Astrocyte (in vitro differentiated cells and primary cell): Measurements from ENCODE around the gene BRD7. TPM values are rescaled to one million over a fixed set of nuclear protein-coding genes. Genes with fewer than 3 reads are reported as not detected.

Experiments used
- DNase-seq: peaks from one replicate; pipeline ENCODE4 v3.0.0-alpha.2; 2010; ENCODE audit warnings: low read depth
- FAIRE-seq: peaks from 2 replicates; lab custom pipeline; 2011; peaks lifted over from hg19 to GRCh38; lab: Jason Lieb, UNC
- H2AFZ ChIP-seq: 2 replicates; pipeline ENCODE4 v1.6.0; 2012; ENCODE audit warnings: low read depth, low read length, inconsistent platforms
- H3K27ac ChIP-seq: 2 replicates; pipeline ENCODE4 v1.5.1; 2011; ENCODE audit warnings: low read depth, low read length, inconsistent platforms
- H3K27me3 ChIP-seq: 2 replicates; pipeline ENCODE4 v1.6.0; 2011; ENCODE audit warnings: low read length, inconsistent platforms; ENCODE audit not compliant: insufficient read depth
- H3K36me3 ChIP-seq: 2 replicates; pipeline ENCODE4 v1.5.1; 2011; ENCODE audit warnings: low read length, inconsistent platforms; ENCODE audit not compliant: insufficient read depth
- H3K4me1 ChIP-seq: 2 replicates; pipeline ENCODE4 v1.5.1; 2011; ENCODE audit warnings: low read length, inconsistent platforms; ENCODE audit not compliant: insufficient read depth
- H3K4me2 ChIP-seq: 2 replicates; pipeline ENCODE4 v1.6.0; 2012; ENCODE audit warnings: low read length, inconsistent platforms
- H3K4me3 ChIP-seq: 2 replicates; pipeline ENCODE4 v1.5.1; 2011; ENCODE audit warnings: low read depth, mild to moderate bottlenecking, low read length, inconsistent platforms; ENCODE audit not compliant: insufficient read depth
- H3K79me2 ChIP-seq: 2 replicates; pipeline ENCODE4 v1.6.0; 2012; ENCODE audit warnings: mild to moderate bottlenecking, low read length, inconsistent platforms; ENCODE audit not compliant: insufficient read depth
- H3K9ac ChIP-seq: 2 replicates; pipeline ENCODE4 v1.6.0; 2012; ENCODE audit warnings: mild to moderate bottlenecking, low read length, inconsistent platforms
- H3K9me3 ChIP-seq: 2 replicates; pipeline ENCODE4 v1.5.1; 2012; ENCODE audit warnings: low read depth, mild to moderate bottlenecking, low read length, inconsistent platforms; ENCODE audit not compliant: insufficient read depth
- H4K20me1 ChIP-seq: 2 replicates; pipeline ENCODE4 v1.6.0; 2012; ENCODE audit warnings: low read length, inconsistent platforms; ENCODE audit not compliant: insufficient read depth
- H3K27ac Mint-ChIP-seq: one replicate; pipeline ENCODE4 v1.8.0; 2021; ENCODE audit warnings: mild to moderate bottlenecking, mixed read lengths; ENCODE audit not compliant: unreplicated experiment
- H3K27me3 Mint-ChIP-seq: one replicate; pipeline ENCODE4 v1.8.0; 2021; ENCODE audit warnings: low read depth, mixed read lengths; ENCODE audit not compliant: unreplicated experiment
- H3K36me3 Mint-ChIP-seq: one replicate; pipeline ENCODE4 v1.8.0; 2021; ENCODE audit warnings: low read depth, mixed read lengths; ENCODE audit not compliant: unreplicated experiment
- H3K4me1 Mint-ChIP-seq: one replicate; pipeline ENCODE4 v1.8.0; 2021; ENCODE audit warnings: low read depth, mixed read lengths; ENCODE audit not compliant: unreplicated experiment
- H3K4me3 Mint-ChIP-seq: one replicate; pipeline ENCODE4 v1.8.0; 2021; ENCODE audit warnings: mild to moderate bottlenecking, moderate library complexity, mixed read lengths; ENCODE audit not compliant: unreplicated experiment
- H3K9me3 Mint-ChIP-seq: one replicate; pipeline ENCODE4 v1.8.0; 2021; ENCODE audit warnings: mild to moderate bottlenecking, mixed read lengths; ENCODE audit not compliant: unreplicated experiment
- EZH2 ChIP-seq: IDR thresholded peaks from 2 replicates; pipeline ENCODE4 v1.6.1; 2012; ENCODE audit warnings: mild to moderate bottlenecking, low read length, inconsistent platforms; ENCODE audit not compliant: insufficient read depth
- total RNA-seq: library from RNA; stranded (reverse); gene quantifications from 2 replicates; pipeline ENCODE4 v1.2.1, GENCODE V29; 2021
- TF ChIP-seq, protein P1 (sequence below): IDR thresholded peaks from 2 replicates; pipeline ENCODE4 v1.5.1; 2011; ENCODE audit warnings: low read depth, mild to moderate bottlenecking, inconsistent platforms, low read length, moderate library complexity; ENCODE audit not compliant: insufficient read depth

BRD7 gene
- total RNA-seq, 1 donor from 2014 or later = 58.5 TPM

GRCh38 chr16:50286681-50287080 is 82.1 kb downstream of the BRD7 start:
- Mint-ChIP-seq H3K9me3 (peaks cover 4% of the 10 kb centered on the region), H3K27ac (no peak overlapping the region), H3K4me3 (no peak overlapping the region), H3K27me3 (peaks cover 1% of the 10 kb centered on the region), H3K36me3 (peaks cover 12% of the 10 kb centered on the region), H3K4me1 (peaks cover 8% of the 10 kb centered on the region)
- Histone ChIP-seq H3K36me3 (no peaks in the 10 kb centered on the region), H3K4me2 (no peak overlapping the region), H3K4me3 (no peak overlapping the region), H3K9ac (no peak overlapping the region), H3K4me1 (no peaks in the 10 kb centered on the region), H2AFZ (no peak overlapping the region), H3K27me3 (no peaks in the 10 kb centered on the region), H3K79me2 (no peaks in the 10 kb centered on the region), H4K20me1 (peaks cover 45% of the 10 kb centered on the region), H3K27ac (no peak overlapping the region), H3K9me3 (no peaks in the 10 kb centered on the region)
- TF ChIP-seq, protein P1, sequence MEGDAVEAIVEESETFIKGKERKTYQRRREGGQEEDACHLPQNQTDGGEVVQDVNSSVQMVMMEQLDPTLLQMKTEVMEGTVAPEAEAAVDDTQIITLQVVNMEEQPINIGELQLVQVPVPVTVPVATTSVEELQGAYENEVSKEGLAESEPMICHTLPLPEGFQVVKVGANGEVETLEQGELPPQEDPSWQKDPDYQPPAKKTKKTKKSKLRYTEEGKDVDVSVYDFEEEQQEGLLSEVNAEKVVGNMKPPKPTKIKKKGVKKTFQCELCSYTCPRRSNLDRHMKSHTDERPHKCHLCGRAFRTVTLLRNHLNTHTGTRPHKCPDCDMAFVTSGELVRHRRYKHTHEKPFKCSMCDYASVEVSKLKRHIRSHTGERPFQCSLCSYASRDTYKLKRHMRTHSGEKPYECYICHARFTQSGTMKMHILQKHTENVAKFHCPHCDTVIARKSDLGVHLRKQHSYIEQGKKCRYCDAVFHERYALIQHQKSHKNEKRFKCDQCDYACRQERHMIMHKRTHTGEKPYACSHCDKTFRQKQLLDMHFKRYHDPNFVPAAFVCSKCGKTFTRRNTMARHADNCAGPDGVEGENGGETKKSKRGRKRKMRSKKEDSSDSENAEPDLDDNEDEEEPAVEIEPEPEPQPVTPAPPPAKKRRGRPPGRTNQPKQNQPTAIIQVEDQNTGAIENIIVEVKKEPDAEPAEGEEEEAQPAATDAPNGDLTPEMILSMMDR = no peak
- TF ChIP-seq EZH2 = no peak
- FAIRE-seq (no peak), DNase-seq (no peak)

DNA sequence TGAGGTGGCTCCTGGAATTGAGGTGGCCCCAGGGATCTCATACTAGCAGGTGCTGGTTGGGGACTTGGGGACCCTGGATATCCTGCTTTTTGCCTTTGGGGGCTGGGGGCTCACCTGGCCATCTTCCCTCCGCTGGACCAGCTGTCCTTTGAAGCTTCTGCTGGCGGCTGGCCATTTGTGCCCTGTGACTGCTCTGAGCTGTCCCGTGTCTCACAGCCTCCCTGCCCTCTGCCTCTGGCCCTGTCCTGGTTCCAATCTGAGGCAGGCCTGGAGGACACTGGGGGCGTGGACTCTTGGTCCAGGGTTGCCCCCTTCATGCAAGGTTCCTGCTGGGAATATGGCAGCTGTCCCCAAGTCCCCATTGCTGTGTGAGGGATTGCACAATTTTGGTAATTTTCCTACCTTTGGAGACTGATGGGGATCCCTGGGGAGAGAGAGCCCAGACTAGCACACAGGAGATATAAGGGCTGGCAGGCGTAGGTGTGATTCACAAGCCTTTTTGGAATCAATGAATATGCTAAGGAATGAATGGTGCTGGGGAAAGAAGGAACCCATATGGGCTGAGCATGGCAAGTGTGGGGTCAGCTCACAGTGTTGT is 83.3 kb downstream of the BRD7 start:
- H3K4me2 ChIP-seq = no peak overlapping the region
- no peak overlapping the region for H3K27ac ChIP-seq
- H3K4me3 Mint-ChIP-seq = no peak overlapping the region
- H3K9me3 ChIP-seq = no peaks in the 10 kb centered on the region
- no peak overlapping the region for H3K4me3 ChIP-seq
- peaks cover 4% of the 10 kb centered on the region for H3K9me3 Mint-ChIP-seq
- no peak overlapping the region for H3K9ac ChIP-seq
- H3K27me3 ChIP-seq = no peaks in the 10 kb centered on the region
- H4K20me1 ChIP-seq = peaks cover 56% of the 10 kb centered on the region
- peaks cover 1% of the 10 kb centered on the region for H3K27me3 Mint-ChIP-seq
- H3K4me1 ChIP-seq = no peaks in the 10 kb centered on the region
- no peaks in the 10 kb centered on the region for H3K36me3 ChIP-seq
- H3K27ac Mint-ChIP-seq = no peak overlapping the region
- FAIRE-seq (no peak), DNase-seq (no peak)
- H3K36me3 Mint-ChIP-seq = peaks cover 13% of the 10 kb centered on the region
- TF ChIP-seq, protein P1 = no peak
- TF ChIP-seq EZH2 = no peak
- H3K4me1 Mint-ChIP-seq = peaks cover 8% of the 10 kb centered on the region
- no peaks in the 10 kb centered on the region for H3K79me2 ChIP-seq
- no peak overlapping the region for H2AFZ ChIP-seq

DNA sequence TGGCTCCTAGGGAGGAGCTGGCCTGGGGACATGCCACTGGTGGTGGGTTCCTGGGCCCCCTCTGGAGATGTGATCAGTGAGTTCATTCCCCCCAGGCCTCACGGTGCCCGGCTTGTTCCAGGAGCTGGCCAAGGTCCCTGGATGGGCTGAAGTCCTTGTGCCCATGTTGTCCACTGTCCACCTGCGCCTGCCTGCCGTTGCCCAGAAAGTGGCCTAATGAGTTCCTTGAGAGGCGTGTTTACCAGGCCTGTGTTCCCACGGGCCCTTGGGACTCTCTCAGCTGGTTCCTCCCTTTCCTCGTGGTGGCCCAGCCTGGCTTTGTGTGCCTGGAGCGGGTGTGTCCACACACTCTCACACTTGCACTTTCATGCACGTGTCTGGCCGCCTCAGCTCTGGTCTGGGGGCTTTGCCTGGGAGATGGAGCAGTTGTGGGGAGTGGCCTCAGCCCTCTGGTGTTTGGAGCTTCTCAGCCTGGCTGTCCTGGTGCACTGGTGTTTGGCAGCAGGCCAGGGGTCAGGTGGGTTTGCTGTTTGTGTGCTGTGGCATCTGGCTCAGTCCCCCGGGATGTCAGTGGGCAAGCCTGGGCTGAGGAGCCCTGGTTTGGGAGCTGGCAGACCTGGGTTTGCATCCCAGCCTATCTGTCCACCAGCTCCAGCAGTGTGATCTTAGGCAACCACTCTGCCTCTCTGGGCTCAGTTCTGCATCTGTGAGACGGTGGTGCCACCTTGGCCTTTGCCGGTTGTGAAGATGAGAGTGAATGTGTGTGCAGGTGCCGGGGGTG is 84.5 kb downstream of the BRD7 start:
- no peak overlapping the region for H3K27ac ChIP-seq
- no peaks in the 10 kb centered on the region for H3K36me3 ChIP-seq
- peaks cover 67% of the 10 kb centered on the region for H4K20me1 ChIP-seq
- Mint-ChIP-seq H3K27ac (no peak overlapping the region), H3K27me3 (peaks cover 1% of the 10 kb centered on the region), H3K4me1 (peaks cover 12% of the 10 kb centered on the region), H3K9me3 (peaks cover 4% of the 10 kb centered on the region), H3K36me3 (peaks cover 19% of the 10 kb centered on the region), H3K4me3 (no peak overlapping the region)
- no peak overlapping the region for H3K4me3 ChIP-seq
- no peak for TF ChIP-seq EZH2
- TF ChIP-seq, protein P1 = no peak
- no peak for FAIRE-seq
- no peak for DNase-seq
- no peak overlapping the region for H2AFZ ChIP-seq
- H3K27me3 ChIP-seq = no peaks in the 10 kb centered on the region
- no peaks in the 10 kb centered on the region for H3K9me3 ChIP-seq
- no peaks in the 10 kb centered on the region for H3K4me1 ChIP-seq
- no peak overlapping the region for H3K4me2 ChIP-seq
- no peak overlapping the region for H3K9ac ChIP-seq
- no peaks in the 10 kb centered on the region for H3K79me2 ChIP-seq
